HG03460 (cell line): Measurements from ENCODE around the gene PRL.
A peak's percentile ranks its signal among the peaks of the same experiment; 100 is the strongest.

Source experiments
- ATAC-seq: cut with Tn5 transposase; IDR thresholded peaks from one replicate; pipeline ENCODE4 v1.9.1; 2021; ENCODE audit not compliant: unreplicated experiment

PRL gene

GRCh38 chr6:22295145-22295544, 1.7 kb downstream of the PRL start:
- ATAC-seq = no peak

DNA sequence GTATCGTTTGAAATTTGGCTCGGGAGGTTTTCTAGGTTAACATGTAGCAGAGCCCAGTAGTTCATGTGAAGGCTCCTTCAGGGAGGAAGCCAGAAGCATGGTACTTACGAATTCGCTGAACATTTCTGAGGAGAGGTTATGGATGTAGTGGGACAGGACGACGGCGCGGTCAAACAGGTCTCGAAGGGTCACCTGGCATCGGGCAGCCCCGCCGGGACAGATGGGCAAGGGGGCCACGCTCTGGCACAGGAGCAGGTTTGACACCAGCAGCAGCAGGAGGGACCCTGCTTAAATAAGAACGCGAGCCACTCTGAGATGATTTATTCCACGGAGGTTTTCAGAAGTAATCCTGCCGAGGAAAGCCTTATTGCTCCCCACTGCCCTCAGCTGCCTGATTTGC, 2.5 kb downstream of the PRL start:
- no peak for ATAC-seq

- no peak for ATAC-seq
Observed at GRCh38 chr6:22290045-22290444, 6.8 kb downstream of the PRL start.

- no peak for ATAC-seq
Observed at GRCh38 chr6:22288721-22289120, 8.1 kb downstream of the PRL start.

- no peak for ATAC-seq
Observed at GRCh38 chr6:22284666-22285065, 12.2 kb downstream of the PRL start.

- ATAC-seq = no peak
Observed at GRCh38 chr6:22281341-22282085, 15.3 kb downstream of the PRL start.

- no peak for ATAC-seq
Observed at GRCh38 chr6:22279427-22279826, 17.4 kb downstream of the PRL start.

- ATAC-seq = peak; percentile 80
Observed at GRCh38 chr6:22271081-22271480, 25.8 kb downstream of the PRL start.

GRCh38 chr6:22263748-22264147, 33.1 kb downstream of the PRL start:
- ATAC-seq = no peak

DNA sequence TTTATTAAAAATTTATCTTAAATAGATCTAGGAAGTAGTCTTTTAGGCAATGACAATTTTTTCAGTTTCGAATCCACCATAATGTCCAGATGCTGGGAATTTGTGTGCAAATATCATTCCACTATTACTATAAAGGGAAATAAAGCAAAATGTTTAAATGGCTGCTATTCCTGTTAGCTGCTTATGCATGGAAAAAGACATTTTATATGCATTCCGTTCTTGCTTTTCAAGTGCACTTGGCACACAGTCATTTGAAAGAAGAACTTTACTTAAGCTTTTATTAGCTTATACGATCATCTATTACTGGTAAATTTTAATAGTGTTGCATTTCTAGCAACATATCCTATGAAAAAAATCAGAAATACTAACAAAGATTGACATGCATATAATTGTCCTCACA, 42.0 kb downstream of the PRL start:
- ATAC-seq = no peak

GRCh38 chr6:22253955-22254655, 42.7 kb downstream of the PRL start:
- no peak for ATAC-seq

DNA sequence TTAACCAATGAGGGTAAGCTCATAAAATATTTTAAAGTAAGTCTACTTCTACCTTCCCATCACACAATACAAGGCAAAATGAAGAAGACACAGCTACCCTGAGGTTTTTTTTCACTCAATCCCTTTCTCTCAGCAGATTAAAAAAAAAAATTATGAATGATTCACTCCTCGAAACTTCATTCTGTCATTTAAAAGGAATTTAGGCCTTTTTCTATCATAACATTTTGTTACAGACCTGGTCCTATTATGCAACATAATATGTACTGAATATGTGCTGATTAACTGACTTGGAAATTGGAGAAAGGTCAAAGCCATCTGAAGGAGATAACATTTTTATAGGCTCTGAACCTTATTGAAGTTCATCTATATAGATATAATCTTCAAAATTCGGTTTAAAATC, 45.5 kb downstream of the PRL start:
- ATAC-seq = no peak

DNA sequence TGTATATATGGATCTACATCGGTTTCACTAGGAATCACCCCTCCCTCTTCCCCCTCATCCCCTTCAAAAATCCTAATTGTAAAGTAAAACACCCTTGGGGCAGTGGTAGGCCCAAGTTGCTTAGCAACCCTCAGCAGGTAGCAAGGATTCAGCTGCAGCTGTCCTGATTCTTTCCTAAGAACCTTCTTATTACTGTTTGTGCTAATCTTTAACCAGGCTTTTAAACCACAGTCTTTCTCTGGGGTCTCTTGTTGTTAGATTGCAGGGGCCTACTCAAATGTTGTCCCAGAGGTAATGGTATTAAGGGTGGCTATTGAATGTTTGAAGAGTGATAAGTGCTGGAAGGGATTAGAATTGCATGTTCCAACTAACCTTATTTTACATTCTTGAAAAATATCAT, 46.4 kb downstream of the PRL start:
- no peak for ATAC-seq

- no peak for ATAC-seq
Observed at GRCh38 chr6:22249711-22250350, 47.0 kb downstream of the PRL start.

DNA sequence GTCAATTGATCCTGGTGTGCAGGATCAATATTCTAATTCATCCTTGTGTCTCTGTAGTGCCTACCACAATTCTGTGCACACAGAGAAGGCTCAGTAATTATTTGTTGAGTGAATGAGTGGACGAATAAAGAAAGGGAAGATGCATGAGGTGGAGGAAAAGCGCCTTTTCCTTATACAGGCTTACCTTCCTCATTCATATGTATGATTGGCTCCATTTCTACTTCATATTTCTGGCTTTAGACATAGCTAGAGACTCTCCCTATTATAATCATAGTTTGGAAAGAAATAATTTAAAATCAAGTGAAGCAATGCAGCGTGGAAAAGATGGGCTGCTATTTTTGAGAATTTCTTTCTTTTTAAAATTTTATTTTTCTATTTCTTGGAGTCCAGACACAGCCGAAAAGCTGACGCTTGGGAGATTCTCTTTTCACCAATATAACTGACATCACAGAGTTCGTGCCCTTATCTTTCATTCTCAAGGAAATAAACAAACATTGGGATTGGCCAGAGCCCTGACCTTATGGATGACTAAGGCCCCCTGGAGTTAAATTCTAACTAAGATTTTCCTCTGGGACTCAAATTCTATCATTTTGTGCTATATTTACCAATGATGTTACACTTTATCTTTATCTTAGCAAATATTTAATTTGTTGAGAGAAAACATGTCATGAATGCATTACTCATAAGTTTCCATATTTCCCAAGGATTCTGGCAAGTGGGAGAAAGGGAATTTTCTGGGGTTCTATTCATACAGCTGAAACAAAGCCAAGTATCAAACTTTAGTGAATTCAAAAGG, 48.1 kb downstream of the PRL start:
- no peak for ATAC-seq

- ATAC-seq = no peak
Observed at GRCh38 chr6:22247916-22248482, 48.8 kb downstream of the PRL start.

- ATAC-seq = no peak
Observed at GRCh38 chr6:22240025-22240424, 56.8 kb downstream of the PRL start.

DNA sequence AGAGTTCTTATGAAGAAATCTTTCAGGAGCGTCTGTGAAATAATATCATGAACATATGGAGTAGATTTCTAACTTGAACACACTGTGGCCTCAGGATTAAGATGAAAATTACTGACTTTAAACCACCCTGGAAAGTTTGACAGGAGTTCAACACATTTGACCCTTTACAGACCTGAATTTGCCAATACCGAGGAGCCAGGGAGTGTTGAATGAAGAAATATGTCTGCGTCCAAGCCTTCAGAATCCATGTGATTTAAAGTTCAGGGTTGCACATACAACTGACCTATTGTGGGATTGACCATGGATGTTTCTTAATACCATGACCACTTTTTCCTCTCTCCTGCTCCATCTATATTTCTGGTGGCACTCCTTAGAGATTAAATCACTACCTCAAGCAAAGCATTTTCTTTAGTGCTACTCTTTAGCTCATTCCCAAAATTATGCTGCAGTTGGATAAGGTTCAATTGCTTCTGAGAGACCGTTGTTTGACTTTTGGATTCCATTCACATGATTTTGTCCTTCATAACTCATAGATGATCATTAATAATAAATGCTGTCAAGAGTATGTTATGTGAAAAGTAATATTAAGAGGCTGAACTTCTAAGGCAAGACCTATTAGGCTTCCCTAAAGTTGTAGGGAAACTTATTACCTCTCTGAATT, 57.4 kb downstream of the PRL start:
- ATAC-seq = no peak

GRCh38 chr6:22238861-22239260, 58.0 kb downstream of the PRL start:
- ATAC-seq = no peak

DNA sequence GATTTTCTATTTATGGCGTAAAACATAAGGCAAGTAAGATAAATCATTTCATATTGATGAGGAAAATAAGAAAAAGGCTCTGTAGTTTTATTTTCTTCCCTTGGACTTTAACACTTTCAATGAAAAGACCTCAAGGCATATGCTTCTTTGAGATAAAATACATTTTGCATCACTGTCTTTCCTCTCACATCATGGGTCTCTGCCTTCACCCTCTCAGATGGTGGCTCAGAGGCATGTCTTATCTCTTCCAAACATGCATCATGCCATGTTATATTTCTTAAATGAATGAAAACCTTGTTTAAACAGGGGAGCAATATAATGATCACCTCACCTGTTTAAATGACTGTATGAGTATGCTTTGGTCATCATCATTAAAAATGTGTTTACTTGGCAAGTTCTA, 59.3 kb downstream of the PRL start:
- ATAC-seq = no peak
